ENCODE results near the gene OBSCN.

Gene OBSCN

DNA sequence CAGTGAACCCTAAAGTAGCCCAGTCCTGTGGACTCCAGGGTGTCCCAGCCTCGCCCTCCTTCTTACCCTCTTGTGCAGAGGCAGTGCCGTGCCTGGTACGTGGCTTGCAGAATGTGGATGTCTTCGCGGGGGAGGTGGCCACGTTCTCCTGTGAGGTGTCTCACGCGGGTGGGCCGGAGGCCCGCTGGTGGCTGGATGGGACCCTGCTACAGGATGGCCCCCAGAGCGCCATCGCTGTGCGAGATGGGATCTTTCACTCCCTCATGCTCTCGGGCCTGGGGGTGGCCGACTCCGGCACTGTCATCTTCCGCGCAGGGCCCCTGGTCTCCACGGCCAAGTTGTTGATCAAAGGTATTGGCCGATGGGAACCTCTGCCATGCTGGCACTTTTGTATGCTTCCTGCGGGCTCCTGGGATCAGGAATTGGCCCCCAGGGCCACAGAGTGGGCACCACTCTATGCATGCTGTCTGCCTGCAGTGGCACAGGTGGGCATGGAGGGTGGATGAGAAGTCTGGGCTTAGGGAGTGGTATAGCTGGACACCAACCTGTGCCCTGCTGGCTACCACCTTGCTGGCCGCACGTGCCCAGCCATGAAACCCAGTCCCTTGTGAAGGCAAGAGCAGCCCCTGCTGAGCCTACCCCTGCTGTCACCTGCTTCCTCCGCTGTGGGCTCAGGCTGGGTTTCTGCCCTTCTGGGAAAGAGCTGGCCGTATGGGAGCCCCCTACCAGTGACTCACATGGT is 105.9 kb downstream of the OBSCN start:
- POLR2A ChIA-PET (ENCODE audit: low non-redundant PET) = no interaction called here

DNA sequence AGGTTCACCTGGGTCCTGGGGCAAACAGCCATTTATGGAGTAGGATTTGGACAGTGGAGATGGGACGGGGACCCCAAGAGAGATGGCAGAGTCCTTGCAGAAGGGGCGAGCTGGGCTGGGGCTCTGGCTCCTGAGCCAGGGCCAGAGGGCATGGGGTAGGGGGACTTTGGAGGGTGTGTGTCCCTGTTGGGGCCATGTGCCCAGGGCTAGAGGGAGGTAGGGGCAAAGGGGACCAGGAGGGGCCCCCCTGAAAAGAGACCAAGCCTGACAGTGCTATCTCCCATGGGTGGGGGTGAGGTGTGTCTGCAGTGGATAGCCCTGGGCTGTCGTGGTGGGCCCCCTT is 106.4 kb downstream of the OBSCN start:
- DNase-seq (ENCODE audit: low spot score) = no peak
- ChIA-PET POLR2A (ENCODE audit: low non-redundant PET) (no interaction called here), CTCF (no interaction called here)
- TF ChIP-seq, protein P1, sequence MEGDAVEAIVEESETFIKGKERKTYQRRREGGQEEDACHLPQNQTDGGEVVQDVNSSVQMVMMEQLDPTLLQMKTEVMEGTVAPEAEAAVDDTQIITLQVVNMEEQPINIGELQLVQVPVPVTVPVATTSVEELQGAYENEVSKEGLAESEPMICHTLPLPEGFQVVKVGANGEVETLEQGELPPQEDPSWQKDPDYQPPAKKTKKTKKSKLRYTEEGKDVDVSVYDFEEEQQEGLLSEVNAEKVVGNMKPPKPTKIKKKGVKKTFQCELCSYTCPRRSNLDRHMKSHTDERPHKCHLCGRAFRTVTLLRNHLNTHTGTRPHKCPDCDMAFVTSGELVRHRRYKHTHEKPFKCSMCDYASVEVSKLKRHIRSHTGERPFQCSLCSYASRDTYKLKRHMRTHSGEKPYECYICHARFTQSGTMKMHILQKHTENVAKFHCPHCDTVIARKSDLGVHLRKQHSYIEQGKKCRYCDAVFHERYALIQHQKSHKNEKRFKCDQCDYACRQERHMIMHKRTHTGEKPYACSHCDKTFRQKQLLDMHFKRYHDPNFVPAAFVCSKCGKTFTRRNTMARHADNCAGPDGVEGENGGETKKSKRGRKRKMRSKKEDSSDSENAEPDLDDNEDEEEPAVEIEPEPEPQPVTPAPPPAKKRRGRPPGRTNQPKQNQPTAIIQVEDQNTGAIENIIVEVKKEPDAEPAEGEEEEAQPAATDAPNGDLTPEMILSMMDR (conservative IDR thresholded peaks at IDR 0.05; ENCODE audit: low read depth) = no peak
- H3K27ac ChIP-seq = no peak overlapping the region

More for the DNA sequence above, 105.9 kb downstream of the OBSCN start:
- no peak overlapping the region for H3K27ac ChIP-seq
- TF ChIP-seq, protein P1 (conservative IDR thresholded peaks at IDR 0.05; ENCODE audit: low read depth) = no peak
- DNase-seq (ENCODE audit: low spot score) = no peak
- CTCF ChIA-PET = no interaction called here

DNA sequence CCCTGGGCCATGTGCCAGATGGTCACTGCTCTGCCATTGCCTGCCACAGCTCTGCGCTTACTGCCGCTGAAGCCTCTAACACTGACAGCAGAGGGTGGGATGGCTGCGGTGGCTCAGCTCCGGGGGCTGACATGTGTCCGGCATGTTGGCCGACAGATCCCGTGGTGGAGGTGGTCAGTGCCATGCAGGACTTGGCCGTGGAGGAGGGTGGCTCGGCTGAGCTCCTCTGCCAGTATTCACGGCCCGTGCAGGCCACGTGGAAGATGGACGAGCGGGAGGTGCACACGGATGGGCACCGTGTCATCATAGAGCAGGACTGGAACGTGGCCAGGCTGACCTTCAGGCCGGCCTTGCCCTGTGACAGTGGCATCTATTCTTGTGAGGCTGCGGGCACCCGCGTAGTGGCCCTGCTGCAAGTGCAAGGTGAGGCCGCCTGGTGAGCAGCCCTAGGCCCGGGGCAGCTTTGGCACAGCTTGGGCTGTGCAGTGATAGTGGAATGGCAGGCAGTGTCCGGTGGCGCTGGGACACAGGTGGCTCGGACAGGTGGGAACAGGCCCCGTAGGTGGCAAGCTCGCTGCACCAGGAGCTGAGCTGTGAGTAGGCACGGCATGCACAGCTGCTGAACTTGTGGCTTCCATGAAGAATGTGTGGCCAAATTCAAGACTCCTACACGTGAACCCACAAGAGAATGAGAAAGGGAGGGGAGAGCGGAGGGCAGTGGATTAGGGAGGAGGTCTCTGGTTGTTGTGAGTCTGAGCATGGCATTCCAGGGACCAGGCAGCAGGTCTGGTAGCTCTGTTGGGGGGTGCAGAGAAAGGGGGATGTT is 107.0 kb downstream of the OBSCN start:
- no peak for DNase-seq (ENCODE audit: low spot score)
- ChIA-PET CTCF (no interaction called here), POLR2A (ENCODE audit: low non-redundant PET) (no interaction called here)
- TF ChIP-seq, protein P1 (conservative IDR thresholded peaks at IDR 0.05; ENCODE audit: low read depth) = no peak
- no peak overlapping the region for H3K27ac ChIP-seq

DNA sequence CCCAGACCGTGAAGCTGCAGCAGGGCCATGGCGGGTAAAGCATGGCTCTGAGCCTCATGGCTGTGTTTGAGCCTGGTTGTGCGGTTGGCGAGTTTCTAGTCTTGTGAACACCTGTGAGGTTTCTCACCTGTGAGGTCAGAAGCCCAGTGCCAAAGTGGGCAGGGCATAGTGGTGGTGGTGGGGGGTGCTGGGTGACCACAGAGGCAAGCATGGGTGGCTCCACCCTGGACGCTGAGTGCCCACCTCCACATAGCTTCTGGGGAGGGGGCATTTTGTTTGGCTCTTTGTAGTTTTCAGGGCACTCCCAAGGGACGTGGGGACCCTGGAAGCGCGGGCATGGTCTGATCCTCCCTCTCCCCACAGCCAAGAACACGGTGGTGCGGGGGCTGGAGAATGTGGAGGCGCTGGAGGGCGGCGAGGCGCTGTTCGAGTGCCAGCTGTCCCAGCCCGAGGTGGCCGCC is 107.7 kb downstream of the OBSCN start:
- TF ChIP-seq, protein P1 (conservative IDR thresholded peaks at IDR 0.05; ENCODE audit: low read depth) = no peak
- POLR2A ChIA-PET (ENCODE audit: low non-redundant PET) = no interaction called here
- DNase-seq (ENCODE audit: low spot score) = no peak
- CTCF ChIA-PET = no interaction called here
- H3K27ac ChIP-seq = no peak overlapping the region

DNA sequence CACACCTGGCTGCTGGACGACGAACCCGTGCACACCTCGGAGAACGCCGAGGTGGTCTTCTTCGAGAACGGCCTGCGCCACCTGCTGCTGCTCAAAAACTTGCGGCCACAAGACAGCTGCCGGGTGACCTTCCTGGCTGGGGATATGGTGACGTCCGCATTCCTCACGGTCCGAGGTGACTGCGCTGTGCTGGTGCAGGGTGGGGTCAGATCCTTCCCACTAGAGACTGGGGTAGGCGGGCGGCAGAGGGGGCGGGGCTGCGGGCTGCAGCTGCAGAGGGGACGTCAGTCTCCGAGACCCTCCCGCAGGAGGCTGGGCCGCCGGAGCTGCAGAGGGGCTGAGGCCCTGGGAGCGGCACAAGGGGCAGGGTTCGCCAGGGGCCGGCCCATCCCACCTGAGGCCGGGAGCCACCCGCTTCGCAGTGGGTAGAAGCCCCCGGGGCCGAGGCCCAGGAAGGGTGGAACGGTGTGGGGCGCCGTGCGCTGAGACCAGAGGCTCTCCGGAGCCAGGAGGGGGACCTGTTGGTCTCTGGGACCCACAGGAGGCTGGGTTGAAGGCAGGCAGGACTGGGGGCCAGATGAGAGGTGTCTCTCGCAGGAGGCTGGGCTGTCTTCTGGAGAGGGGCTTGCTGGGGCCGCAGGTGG is 108.2 kb downstream of the OBSCN start:
- no peak for DNase-seq (ENCODE audit: low spot score)

More for the DNA sequence above, 108.2 kb downstream of the OBSCN start:
- ChIA-PET POLR2A (ENCODE audit: low non-redundant PET) (no interaction called here), CTCF (no interaction called here)
- H3K27ac ChIP-seq = no peak overlapping the region
- TF ChIP-seq, protein P1 (conservative IDR thresholded peaks at IDR 0.05; ENCODE audit: low read depth) = no peak
